HepG2 (cell line): ENCODE data around the gene ZFPL1. TPM values are rescaled to one million over a fixed set of nuclear protein-coding genes. Genes with fewer than 3 reads are reported as not detected.

Experiments used
- ATAC-seq: fragments of 200-7000 bp; cut with Tn5 transposase; 3 replicates; pipeline ENCODE4 v1.9.1; 2020; ENCODE audit warnings: mild to moderate bottlenecking, moderate library complexity
- BruUV-seq: library from RNA; stranded (reverse); fragments of 400-500 nt; replicated peaks from 2 replicates; lab custom pipeline; 2021; lab: Mats Ljungman, UMichigan
- CTCF ChIA-PET: fragments of 300-600 bp; formaldehyde crosslinking; extraction: SDS; loops from one replicate; lab custom pipeline; 2021; ENCODE audit warnings: low total read pairs, inconsistent platforms, low intra/inter-chr PET ratio; lab: Yijun Ruan, JAX
- POLR2A ChIA-PET: fragments of 350-600 bp; sonication (Branson Sonifier 250); formaldehyde crosslinking; loops from one replicate; lab custom pipeline; 2020; ENCODE audit warnings: antibody characterized with exemption, inconsistent platforms; lab: Yijun Ruan, JAX
- DNase-seq: peaks from one replicate; pipeline ENCODE4 v3.0.0-alpha.2; 2015; ENCODE audit warnings: low spot score
- FAIRE-seq: peaks from 3 replicates; lab custom pipeline; 2011; peaks lifted over from hg19 to GRCh38; lab: Jason Lieb, UNC
- H2AFZ ChIP-seq: one replicate; pipeline ENCODE4 v1.6.1; 2011; ENCODE audit warnings: low read length, inconsistent platforms
- H3K27ac ChIP-seq: fragments of 300-600 bp; 3 replicates; pipeline ENCODE4 v1.8.0; 2011; ENCODE audit warnings: mixed run types, mild to moderate bottlenecking, mixed read lengths, low read length, inconsistent platforms; ENCODE audit not compliant: insufficient read depth; ENCODE audit errors: extremely low read length
- H3K27me3 ChIP-seq, 2 experiments: fragments of 200-600 bp in 1 of 2; 2 replicates in 1 of 2; 3 replicates in 1 of 2; pipeline versions ENCODE4 v1.6.0 to v1.8.0; 2011; ENCODE audit warnings: low read length in 2 of 2, mild to moderate bottlenecking in 2 of 2, moderate library complexity in 2 of 2, inconsistent platforms in 1 of 2; ENCODE audit not compliant: insufficient read depth in 2 of 2, control insufficient read depth in 1 of 2
- H3K36me3 ChIP-seq, 2 experiments: fragments of 200-600 bp in 1 of 2; replicated peaks in 1 of 2; 2 replicates in 1 of 2; 3 replicates in 1 of 2; pipeline versions ENCODE4 v1.5.1 to v1.8.0; 2011; ENCODE audit warnings: low read length in 2 of 2, inconsistent platforms in 1 of 2; ENCODE audit not compliant: insufficient read depth in 2 of 2, control insufficient read depth in 1 of 2
- H3K4me1 ChIP-seq: 2 replicates; pipeline ENCODE4 v1.5.1; 2012; ENCODE audit warnings: low read length, inconsistent platforms; ENCODE audit not compliant: insufficient read depth
- H3K4me2 ChIP-seq: 2 replicates; pipeline ENCODE4 v1.6.0; 2011; ENCODE audit warnings: low read depth, low read length, inconsistent platforms
- H3K4me3 ChIP-seq, 3 experiments: fragments of 200-600 bp in 1 of 3; sonication (generic), shearing (Covaris generic) in 1 of 3; replicated peaks in 1 of 3; 2 replicates each; pipeline ENCODE4 v1.5.1; 2011 to 2016; ENCODE audit warnings: low read length in 3 of 3, inconsistent platforms in 2 of 3, low read depth in 2 of 3, mild to moderate bottlenecking in 2 of 3, control low read depth in 1 of 3, mixed read lengths in 1 of 3; ENCODE audit not compliant: insufficient read depth in 1 of 3
- H3K79me2 ChIP-seq: one replicate; pipeline ENCODE4 v1.6.1; 2011; ENCODE audit warnings: low read length, inconsistent platforms; ENCODE audit not compliant: insufficient read depth
- H3K9ac ChIP-seq: 2 replicates; pipeline ENCODE4 v1.6.0; 2011; ENCODE audit warnings: mild to moderate bottlenecking, low read depth, low read length, inconsistent platforms; ENCODE audit not compliant: insufficient read depth
- H3K9me3 ChIP-seq: 2 replicates; pipeline ENCODE4 v1.5.1; 2012; ENCODE audit warnings: mild to moderate bottlenecking, low read length
- H4K20me1 ChIP-seq: 2 replicates; pipeline ENCODE4 v1.6.0; 2011; ENCODE audit warnings: inconsistent platforms, mild to moderate bottlenecking, low read length, moderate library complexity; ENCODE audit not compliant: insufficient read depth
- AGO2 ChIP-seq: fragments of 200-400 bp; formaldehyde crosslinking; optimal IDR thresholded peaks from 2 replicates; pipeline ENCODE3; 2017; ENCODE audit warnings: mild to moderate bottlenecking, low read depth, low read length, moderate library complexity
- CEBPZ ChIP-seq: IDR thresholded peaks from 2 replicates; pipeline ENCODE4 v1.6.1; 2012; ENCODE audit warnings: low read length, improper control_type of control experiment
- GPBP1L1 ChIP-seq: sonication (generic); formaldehyde crosslinking; IDR thresholded peaks from 2 replicates; pipeline ENCODE4 v1.5.0; 2020; ENCODE audit warnings: mild to moderate bottlenecking, missing genetic modification reagents
- HNRNPL ChIP-seq: fragments of 200-400 bp; formaldehyde crosslinking; IDR thresholded peaks from 2 replicates; pipeline ENCODE4 v1.6.1; 2017; ENCODE audit warnings: mild to moderate bottlenecking, low read depth, low read length
- RBFOX2 ChIP-seq: fragments of 200-400 bp; formaldehyde crosslinking; IDR thresholded peaks from 2 replicates; pipeline ENCODE4 v1.6.1; 2017; ENCODE audit warnings: low read depth, mild to moderate bottlenecking, low read length
- SCMH1 ChIP-seq: sonication (generic); formaldehyde crosslinking; IDR thresholded peaks from 2 replicates; pipeline ENCODE4 v1.9.0; 2021; ENCODE audit warnings: missing genetic modification reagents, mild to moderate bottlenecking, borderline replicate concordance
- SIX1 ChIP-seq: sonication (generic); formaldehyde crosslinking; IDR thresholded peaks from 2 replicates; pipeline ENCODE4 v1.4.0; 2020; ENCODE audit warnings: missing genetic modification reagents, borderline replicate concordance
- TERF1 ChIP-seq: sonication (generic); formaldehyde crosslinking; IDR thresholded peaks from 2 replicates; pipeline ENCODE4 v1.8.0; 2022; ENCODE audit warnings: mild to moderate bottlenecking, missing genetic modification reagents, moderate library complexity
- ZNF629 ChIP-seq: sonication (generic); formaldehyde crosslinking; conservative IDR thresholded peaks from 2 replicates; pipeline ENCODE4 v1.5.0; 2020; ENCODE audit warnings: missing genetic modification reagents
- ZNF800 ChIP-seq: sonication (generic); formaldehyde crosslinking; IDR thresholded peaks from 2 replicates; pipeline ENCODE4 v1.4.0; 2020; ENCODE audit warnings: missing genetic modification reagents
- WGBS: methylation state at CpG from one replicate; pipeline ENCODE4 v1.1.6; 2017; ENCODE audit warnings: low lambda C conversion rate; 5-methylcytosine and 5-hydroxymethylcytosine counted together
- in situ Hi-C: cut with HindIII; loops from 2 replicates; pipeline ENCODE4 v1.10.0; 2017; ENCODE audit warnings: low pct_unique_long_range_greater_than_20kb; ENCODE audit not compliant: extremely low pct_ligation_motif_present
- intact Hi-C: fragments of 100-400 bp; cut with micrococcal nuclease; formaldehyde crosslinking; loops from one replicate; pipeline ENCODE4 v1.10.0; 2022; ENCODE audit not compliant: unreplicated experiment
- polyA plus RNA-seq, 8 experiments: library from polyadenylated mRNA; depleted of rRNA in 3 of 8; stranded (reverse) in 7 of 8; unstranded in 1 of 8; fragments of >200 nt; fragmentation: Illumina TruSeq in 4 of 8; extraction: Trizol in 4 of 8; gene quantifications; 2 replicates each; pipeline versions ENCODE4 v1.2.1 to v1.2.3, GENCODE V29; 2011 to 2016; ENCODE audit warnings: low read depth in 4 of 8, missing spikeins in 1 of 8, mixed read lengths in 1 of 8; ENCODE audit not compliant: insufficient read depth in 1 of 8
- total RNA-seq, 5 experiments: library from RNA; depleted of rRNA; stranded (reverse); fragments of >200 nt; fragmentation: Illumina TruSeq; extraction: Trizol; gene quantifications; 2 replicates each; pipeline ENCODE4 v1.2.3, GENCODE V29; 2016; ENCODE audit warnings: low read depth in 1 of 5

Gene ZFPL1
- total and polyA plus RNA-seq, 2 of the 13 experiments (the other 11 are each of a cell fraction or from before 2014, with no cell fraction given), result 32.2 to 56.0 TPM

- TF ChIP-seq CEBPZ, result no peak
Observed at GRCh38 chr11:65107078-65107477, 23.1 kb downstream of the ZFPL1 start (continued).

- Histone ChIP-seq H3K27me3 (no peaks in the 10 kb centered on the region), H3K27ac (no peak overlapping the region), H3K9ac (no peak overlapping the region), H2AFZ (no peak overlapping the region), H3K79me2 (peaks cover 4% of the 10 kb centered on the region), H3K9me3 (no peaks in the 10 kb centered on the region), H3K36me3 (peaks cover 8 to 25% of the 10 kb centered on the region in 2 experiments; a peak in 4 of 5 replicates), H3K4me3 (no peak overlapping the region), H4K20me1 (no peaks in the 10 kb centered on the region), H3K4me1 (peaks cover 12% of the 10 kb centered on the region), H3K4me2 (no peak overlapping the region)
- CTCF ChIA-PET, result no interaction called here
- ATAC-seq (no peak), FAIRE-seq (no peak), DNase-seq (no peak)
- WGBS, result 96% methylated on average over 47 of the region's 52 CpGs
- POLR2A ChIA-PET, result no interaction called here
- in situ Hi-C loops (no loop called here), intact Hi-C loops (no loop called here)
- no TSS peak for BruUV-seq
- TF ChIP-seq GPBP1L1 (CRISPR knock-in tag) (no peak), TERF1 (CRISPR knock-in tag) (no peak), ZNF629 (CRISPR knock-in tag) (no peak), SIX1 (no peak), RBFOX2 (peak; percentile 53), ZNF800 (no peak), HNRNPL (no peak), SCMH1 (CRISPR knock-in tag) (no peak), AGO2 (peak; percentile 33)
Observed at GRCh38 chr11:65107751-65108468, 23.9 kb downstream of the ZFPL1 start.
